ENCODE results near the gene RGP1.

DNA sequence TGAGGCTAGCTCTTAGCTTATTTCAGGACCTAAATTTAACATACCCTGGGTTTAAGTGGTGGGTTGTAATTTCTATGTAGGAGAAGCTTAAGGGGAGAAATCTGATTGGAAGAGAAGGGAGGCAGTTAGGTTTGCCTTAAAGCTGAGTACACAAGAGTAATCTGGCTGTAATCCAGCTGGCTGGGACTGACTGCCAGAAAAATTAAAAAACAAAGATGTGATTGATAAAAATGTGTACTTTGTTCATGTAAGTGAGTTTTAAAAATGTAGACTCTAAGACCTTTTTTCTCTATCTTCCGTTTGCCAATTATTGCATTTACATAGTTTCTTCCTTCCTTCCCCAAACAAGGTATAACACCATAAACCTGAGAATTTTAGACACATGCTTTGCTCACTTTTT is 22.4 kb downstream of the RGP1 start:
- no peak for TF ChIP-seq CTCF (IDR thresholded peaks at IDR 0.05; ENCODE audit: low read length)
- TF ChIP-seq EZH2 (optimal IDR thresholded peaks at IDR 0.05; ENCODE audit: low read depth, low read length) = no peak
